HG03457 (cell line): ENCODE results near the gene CNST.
"Not testable (repeated sequence)": the region's sequence is repeated elsewhere in the genome, so short reads cannot be mapped to it uniquely, and the experiment has no call there.

Source experiments
- ATAC-seq: cut with Tn5 transposase; IDR thresholded peaks from one replicate; pipeline ENCODE4 v1.9.1; 2021; ENCODE audit warnings: moderate number of reproducible peaks; ENCODE audit not compliant: unreplicated experiment

The CNST gene

GRCh38 chr1:246558041-246558440 lies 8.2 kb upstream of the CNST start:
- ATAC-seq, result no peak

GRCh38 chr1:246559310-246559709 lies 6.9 kb upstream of the CNST start:
- no peak for ATAC-seq

GRCh38 chr1:246560833-246561232 lies 5.4 kb upstream of the CNST start:
- not testable (repeated sequence) for ATAC-seq

- ATAC-seq, result no peak
Measured at GRCh38 chr1:246564839-246565750, 1.2 kb upstream of the CNST start.

- peak; percentile 1 for ATAC-seq
Measured at GRCh38 chr1:246565751-246566127, 517 bp upstream of the CNST start.

GRCh38 chr1:246566813-246567645 lies 773 bp downstream of the CNST start:
- peak; percentile 8 for ATAC-seq

GRCh38 chr1:246567646-246568235 lies 1.5 kb downstream of the CNST start:
- ATAC-seq, result no peak

GRCh38 chr1:246569248-246570238 lies 3.3 kb downstream of the CNST start:
- no peak for ATAC-seq

GRCh38 chr1:246571309-246571708 lies 5.1 kb downstream of the CNST start:
- not testable (repeated sequence) for ATAC-seq

GRCh38 chr1:246571953-246572352 lies 5.7 kb downstream of the CNST start:
- no peak for ATAC-seq

- no peak for ATAC-seq
Measured at GRCh38 chr1:246572785-246573184, 6.5 kb downstream of the CNST start.

GRCh38 chr1:246573491-246573890 lies 7.2 kb downstream of the CNST start:
- no peak for ATAC-seq

- ATAC-seq, result no peak
Measured at GRCh38 chr1:246576709-246577032, 10.4 kb downstream of the CNST start.

- ATAC-seq, result no peak
Measured at GRCh38 chr1:246577082-246577719, 10.9 kb downstream of the CNST start.

GRCh38 chr1:246577720-246578106 lies 11.5 kb downstream of the CNST start:
- no peak for ATAC-seq

- ATAC-seq, result peak; percentile 69
Measured at GRCh38 chr1:246579818-246580217, 13.6 kb downstream of the CNST start.

- ATAC-seq, result no peak
Measured at GRCh38 chr1:246580497-246581370, 14.5 kb downstream of the CNST start.

- no peak for ATAC-seq
Measured at GRCh38 chr1:246582301-246583055, 16.2 kb downstream of the CNST start.
